NCI-H2227 treated with DMSO at 0.1 percent for 48 hours (cell line): ENCODE data around the gene AASS.
"Not testable (repeated sequence)": the region's sequence is repeated elsewhere in the genome, so short reads cannot be mapped to it uniquely, and the experiment has no call there.

Experiments
- DNase-seq: peaks from one replicate; lab custom pipeline; 2025; lab: John Stamatoyannopoulos, UW

The AASS gene

GRCh38 chr7:122143751-122144711 is at the start of gene AASS:
AASS (minus strand) TSS chr7:122144249; CDS start chr7:122133726, 10,523 bp downstream.
- peak; percentile 86 for DNase-seq

- no peak for DNase-seq
Observed at GRCh38 chr7:122188785-122189184, 44.7 kb upstream of the AASS start.

- no peak for DNase-seq
Observed at GRCh38 chr7:122183106-122183505, 39.1 kb upstream of the AASS start.

GRCh38 chr7:122182081-122182480 is 38.0 kb upstream of the AASS start:
- no peak for DNase-seq

- DNase-seq = not testable (repeated sequence)
Observed at GRCh38 chr7:122172144-122172543, 28.1 kb upstream of the AASS start.

- no peak for DNase-seq
Observed at GRCh38 chr7:122166740-122167139, 22.7 kb upstream of the AASS start.

GRCh38 chr7:122166275-122166674 is 22.2 kb upstream of the AASS start:
- DNase-seq = no peak

- DNase-seq = no peak
Observed at GRCh38 chr7:122161628-122162027, 17.6 kb upstream of the AASS start.

GRCh38 chr7:122155566-122155965 is 11.5 kb upstream of the AASS start:
- DNase-seq = no peak

- DNase-seq = no peak
Observed at GRCh38 chr7:122148878-122149277, 4.8 kb upstream of the AASS start.

- DNase-seq = no peak
Observed at GRCh38 chr7:122148081-122148480, 4.0 kb upstream of the AASS start.

GRCh38 chr7:122145937-122146645 is 2.0 kb upstream of the AASS start:
- DNase-seq = no peak

- no peak for DNase-seq
Observed at GRCh38 chr7:122143376-122143750, 686 bp downstream of the AASS start.

GRCh38 chr7:122140918-122141317 is 3.1 kb downstream of the AASS start:
- no peak for DNase-seq

GRCh38 chr7:122137251-122138077 is 6.6 kb downstream of the AASS start:
- DNase-seq = no peak

- DNase-seq = no peak
Observed at GRCh38 chr7:122136639-122137245, 7.3 kb downstream of the AASS start.

GRCh38 chr7:122136078-122136477 is 8.0 kb downstream of the AASS start:
- DNase-seq = no peak

- no peak for DNase-seq
Observed at GRCh38 chr7:122135275-122135674, 8.8 kb downstream of the AASS start.

GRCh38 chr7:122134793-122135192 is 9.3 kb downstream of the AASS start:
- not testable (repeated sequence) for DNase-seq

- DNase-seq = no peak
Observed at GRCh38 chr7:122133477-122133876, 10.6 kb downstream of the AASS start.

GRCh38 chr7:122132341-122132740 is 11.7 kb downstream of the AASS start:
- no peak for DNase-seq

- DNase-seq = no peak
Observed at GRCh38 chr7:122123746-122124145, 20.3 kb downstream of the AASS start.
